GM18868 (cell line): ENCODE results near the gene PPP1R1C.

Source experiments
- ATAC-seq: cut with Tn5 transposase; IDR thresholded peaks from one replicate; pipeline ENCODE4 v1.9.1; 2021; ENCODE audit warnings: mild to moderate bottlenecking, moderate library complexity; ENCODE audit not compliant: unreplicated experiment

Gene PPP1R1C

DNA sequence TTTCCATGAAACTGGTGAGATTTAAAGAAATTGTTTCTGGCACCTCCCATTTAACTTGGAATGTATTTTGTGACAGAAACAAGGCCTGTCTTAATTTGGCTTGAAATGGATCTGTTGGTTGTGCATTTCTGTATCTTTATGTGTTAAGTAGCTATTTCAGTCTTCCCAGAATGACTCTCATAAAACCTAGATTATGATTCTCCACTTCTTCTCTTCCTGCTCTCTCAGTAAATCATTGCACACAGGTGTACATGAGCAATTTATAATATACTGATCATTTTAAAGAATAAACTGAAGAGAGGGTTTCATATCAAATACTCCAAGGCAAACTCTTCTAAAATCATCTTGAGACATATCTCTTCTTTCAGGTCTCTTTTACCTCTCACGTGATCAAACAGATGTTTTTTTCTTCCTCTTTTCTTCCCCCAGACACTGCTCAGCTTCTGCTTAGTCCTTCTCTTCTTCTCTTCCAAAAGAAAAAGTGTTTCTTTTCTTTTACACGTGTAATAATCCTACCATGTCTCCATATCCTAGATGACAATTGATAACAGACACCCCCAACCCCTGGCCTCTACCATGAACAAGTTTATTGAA, 112.0 kb downstream of the PPP1R1C start:
- no peak for ATAC-seq

DNA sequence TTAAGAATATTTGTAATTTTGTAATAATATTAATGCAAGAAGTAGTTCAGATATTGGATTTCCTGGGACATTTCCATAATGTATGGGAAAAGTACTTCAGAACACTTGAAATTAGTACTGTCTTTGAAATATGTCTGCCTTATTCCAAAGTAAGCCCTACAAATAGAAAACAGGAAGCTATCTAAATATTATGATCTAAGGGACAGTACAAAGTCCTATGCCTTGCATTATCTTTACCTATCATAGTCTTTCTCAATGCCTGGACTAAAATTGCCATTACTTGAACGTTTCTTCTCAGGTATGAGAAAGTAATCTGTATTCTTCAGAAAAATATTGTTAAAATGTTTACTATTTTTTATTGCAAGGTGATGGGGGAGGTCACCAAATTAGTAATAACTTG, 113.0 kb downstream of the PPP1R1C start:
- no peak for ATAC-seq

DNA sequence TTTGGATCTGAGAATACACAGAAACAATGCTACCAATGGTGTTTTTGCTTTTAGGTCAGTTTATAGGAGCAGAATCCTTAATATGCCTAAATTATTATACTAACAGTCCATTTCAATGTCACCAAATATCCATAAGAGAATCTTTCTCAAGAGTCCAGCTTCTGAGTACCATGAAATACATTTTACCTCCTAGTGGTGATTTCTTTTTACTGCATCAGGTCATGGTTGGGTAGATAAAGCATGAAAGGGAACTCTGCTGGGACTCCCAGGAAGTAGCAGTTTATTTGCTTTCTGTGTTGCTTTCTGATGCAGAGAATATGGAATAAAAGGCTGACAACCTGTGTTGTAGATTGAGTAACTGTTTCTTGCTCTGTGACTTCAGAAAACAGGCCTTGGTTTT, 115.6 kb downstream of the PPP1R1C start:
- peak; percentile 73 for ATAC-seq

DNA sequence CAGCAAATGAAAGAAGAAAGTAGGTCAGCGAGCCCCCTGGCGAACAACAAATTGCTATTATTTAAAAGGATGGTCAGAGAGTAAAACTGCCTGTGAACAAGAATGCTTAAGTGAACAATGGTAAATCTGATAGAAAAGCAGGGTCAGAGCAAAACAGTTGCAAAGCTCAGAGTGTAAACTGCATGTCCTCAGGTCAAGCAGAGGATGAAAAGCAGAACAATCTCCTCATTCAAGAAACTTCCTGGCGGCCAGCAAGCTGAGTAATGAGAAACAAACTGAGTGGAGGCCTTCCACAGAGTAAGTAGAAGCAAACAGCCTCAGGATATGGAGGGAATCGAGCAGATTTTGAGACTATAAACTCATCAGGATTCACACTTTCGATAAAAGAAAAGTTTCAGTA, 117.9 kb downstream of the PPP1R1C start:
- ATAC-seq: no peak

DNA sequence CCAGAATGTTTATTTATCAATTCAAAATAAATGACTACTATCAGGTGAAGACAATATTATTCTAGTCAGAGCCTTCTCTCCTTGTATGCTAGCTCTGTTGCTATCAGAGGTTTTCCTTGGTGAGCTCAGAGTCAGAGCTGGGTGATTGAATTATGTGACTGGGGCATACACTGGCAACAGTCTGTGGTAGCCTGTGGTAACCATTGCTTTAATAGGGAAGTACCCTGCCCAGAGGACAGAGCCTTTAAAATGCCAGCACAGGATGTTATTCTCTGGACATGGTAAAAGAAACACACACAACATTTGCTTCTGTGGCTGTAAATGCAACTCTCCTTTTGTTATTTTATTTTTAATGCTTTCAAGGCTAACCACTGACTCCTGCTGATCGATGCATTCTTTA, 124.7 kb downstream of the PPP1R1C start:
- no peak for ATAC-seq

DNA sequence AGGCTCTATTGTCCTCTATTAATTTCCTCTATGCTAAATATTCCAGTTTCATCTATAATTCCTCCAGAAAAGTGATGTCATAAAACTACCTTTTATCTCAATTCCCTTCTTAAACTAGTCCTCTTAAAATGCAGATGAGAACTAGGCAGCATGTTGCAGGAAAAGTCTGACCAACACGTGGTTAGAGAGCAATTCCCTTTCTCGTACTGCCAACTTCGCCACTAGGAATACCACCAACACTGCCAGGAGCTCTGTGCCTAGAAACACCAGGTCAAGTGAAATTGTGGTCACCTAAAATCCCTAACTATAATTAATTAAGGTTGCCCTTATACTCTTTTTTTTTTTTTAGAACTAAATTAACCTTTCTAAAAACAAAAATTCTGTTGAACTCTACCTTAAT, 127.7 kb downstream of the PPP1R1C start:
- ATAC-seq: no peak

DNA sequence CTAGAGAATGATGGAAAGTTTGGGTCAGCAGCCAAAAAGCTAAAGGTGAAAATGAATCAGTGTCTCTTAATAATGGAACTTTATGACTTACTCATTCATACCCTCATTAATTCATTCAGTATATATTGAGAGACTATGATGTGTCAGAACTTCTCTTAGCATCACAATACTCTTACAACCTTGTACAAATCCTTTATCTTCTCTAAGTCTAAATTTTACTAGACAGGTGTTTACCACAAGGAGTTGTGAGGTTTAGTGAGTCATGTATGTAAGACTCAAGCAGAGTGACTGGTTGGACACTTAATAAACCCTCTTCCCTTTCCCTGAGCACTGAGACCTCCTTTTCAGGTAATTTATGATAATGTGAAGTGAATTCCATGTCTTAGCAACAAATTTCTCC, 129.6 kb downstream of the PPP1R1C start:
- no peak for ATAC-seq

DNA sequence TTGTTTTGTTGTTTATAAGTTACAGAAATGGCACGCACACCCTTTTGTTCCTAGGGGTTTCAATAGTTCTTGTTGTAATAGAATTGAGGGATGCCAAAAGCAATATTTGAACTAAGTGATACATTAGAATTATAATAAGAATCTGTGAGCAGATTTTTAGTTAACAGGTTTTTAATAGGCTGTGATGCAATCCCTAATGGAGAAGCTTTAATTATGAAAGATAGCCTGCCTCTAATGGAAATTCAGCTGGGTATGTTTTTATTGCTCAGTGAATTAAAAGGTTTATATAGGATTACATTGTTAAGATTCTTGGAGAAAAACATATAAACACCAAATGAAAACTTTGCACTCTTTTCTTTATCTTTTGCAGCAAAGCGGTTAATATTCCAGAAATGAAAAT, 131.1 kb downstream of the PPP1R1C start:
- no peak for ATAC-seq

DNA sequence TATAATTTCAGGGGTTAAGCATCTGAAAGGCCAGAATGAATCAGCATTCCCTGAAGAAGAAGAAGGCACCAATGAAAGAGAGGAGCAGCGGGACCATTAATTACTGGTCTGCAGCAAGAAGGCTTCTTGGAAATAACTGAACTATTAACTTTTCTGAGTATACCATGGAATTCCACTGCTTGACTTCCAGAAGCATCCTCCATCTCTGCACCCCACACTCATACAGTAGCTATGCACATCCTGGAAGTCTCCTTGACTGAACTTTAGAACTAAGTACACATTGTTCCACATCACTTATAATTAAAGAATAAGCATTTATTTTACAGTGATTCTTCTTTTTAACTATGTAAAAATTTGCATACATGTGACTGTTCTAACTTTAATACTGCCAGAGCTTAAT, 131.5 kb downstream of the PPP1R1C start:
- ATAC-seq: no peak

DNA sequence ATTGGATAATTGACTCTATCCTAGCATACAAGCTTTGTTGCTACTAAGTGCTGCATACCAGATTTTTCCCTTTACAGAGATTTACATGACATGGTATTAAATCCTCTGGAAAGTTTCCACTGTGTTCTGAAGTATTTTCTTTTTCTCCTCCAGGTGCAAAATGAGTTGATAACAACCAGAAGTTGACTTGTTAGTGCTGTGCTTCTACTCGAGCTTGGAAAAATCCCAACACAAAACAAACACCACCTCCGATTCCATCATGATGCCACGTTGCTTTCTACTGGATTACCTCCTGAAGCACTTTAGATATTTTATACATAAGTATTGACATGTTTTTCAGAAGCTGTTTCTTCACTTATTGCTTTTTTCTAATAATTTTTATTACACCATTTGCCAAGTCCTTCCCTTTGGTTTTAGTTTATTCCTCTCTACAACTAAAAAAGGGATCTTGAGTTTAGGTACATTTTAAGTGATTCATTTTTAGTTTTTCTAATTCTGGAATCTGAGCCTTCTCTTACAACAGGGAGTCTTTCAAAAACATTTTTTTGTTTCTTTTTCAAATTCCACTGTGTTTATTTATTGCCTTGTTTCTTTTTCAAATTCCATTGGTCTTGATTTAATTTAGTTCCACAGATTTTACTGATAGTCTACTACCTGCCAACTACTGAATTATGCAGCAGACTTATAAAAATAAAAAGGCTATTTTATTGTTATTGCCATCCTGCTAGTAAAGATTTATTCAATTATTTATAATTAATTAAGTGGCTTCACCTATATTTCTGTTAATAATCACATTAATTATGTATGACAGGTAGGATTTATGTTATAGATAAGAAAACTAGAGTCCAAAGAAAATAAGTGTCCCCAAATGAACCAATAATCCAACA, 143.4 kb downstream of the PPP1R1C start:
- ATAC-seq: no peak

DNA sequence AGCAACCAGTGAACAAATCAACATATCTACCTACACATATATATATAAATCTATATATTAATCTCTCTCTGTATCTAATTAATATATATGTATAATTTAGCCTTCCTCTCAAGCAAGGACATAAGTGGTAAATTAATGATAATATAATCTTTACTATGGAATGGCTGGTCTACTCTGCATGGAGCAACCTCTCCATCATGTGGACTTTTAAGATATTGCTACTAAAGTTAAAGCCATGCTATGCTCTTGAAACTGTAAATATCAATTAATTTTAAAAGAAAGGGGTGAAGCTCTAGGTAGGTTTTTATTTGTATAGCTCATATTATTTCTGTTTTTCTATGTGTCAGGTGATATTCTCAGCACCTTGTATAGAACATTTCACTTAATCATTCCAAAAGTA, 147.0 kb downstream of the PPP1R1C start:
- no peak for ATAC-seq

DNA sequence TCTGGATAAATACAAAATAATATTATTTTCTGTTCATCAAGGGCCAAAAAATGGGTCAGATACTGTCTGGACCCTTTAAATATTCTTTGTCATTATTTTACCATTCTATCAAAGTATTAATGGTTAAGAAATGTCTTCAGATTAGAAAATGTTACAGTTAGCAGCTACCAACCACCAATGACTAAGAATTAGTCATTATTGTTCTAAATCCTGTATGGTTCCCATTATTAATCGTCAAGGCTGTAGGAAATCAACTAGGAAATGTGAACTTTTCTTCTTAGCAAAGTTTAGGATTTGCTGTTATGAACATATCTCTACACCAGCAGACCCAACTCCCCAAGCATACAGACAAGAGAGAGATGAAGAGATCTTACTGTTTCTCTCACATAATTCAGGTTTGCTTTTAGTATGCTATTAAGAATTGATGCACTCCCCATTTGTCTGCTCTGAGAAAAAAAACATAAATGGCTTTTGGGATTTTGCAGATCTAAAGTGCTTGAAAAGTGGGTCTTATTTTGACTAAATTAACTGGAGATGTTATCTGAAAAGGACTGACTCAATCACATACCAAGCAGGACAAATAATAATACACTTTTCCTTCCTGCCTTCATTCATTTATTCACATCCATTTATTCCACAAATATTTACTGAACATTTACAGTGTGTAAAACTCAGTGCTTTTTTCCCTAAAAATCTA, 147.7 kb downstream of the PPP1R1C start:
- no peak for ATAC-seq

DNA sequence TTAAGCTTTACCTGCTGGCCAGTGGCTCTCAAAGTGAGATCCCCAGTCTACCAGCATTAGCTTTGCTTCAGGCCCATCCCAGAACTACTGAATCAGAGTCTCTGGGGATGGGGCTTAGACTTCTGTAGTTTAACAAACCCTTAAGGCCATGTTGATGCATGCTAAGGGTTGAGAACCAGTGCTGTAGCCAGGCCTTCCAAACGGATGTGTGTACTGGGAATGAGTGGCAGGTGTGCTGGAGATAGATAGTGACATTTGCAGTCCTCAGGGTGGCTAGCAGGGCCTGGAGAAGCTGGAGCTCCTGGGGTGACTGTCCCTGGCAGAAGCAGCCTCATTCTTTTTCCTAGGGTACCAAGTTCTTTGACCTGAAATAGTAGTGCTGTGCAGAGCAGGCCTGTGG, 148.5 kb downstream of the PPP1R1C start:
- ATAC-seq: no peak

DNA sequence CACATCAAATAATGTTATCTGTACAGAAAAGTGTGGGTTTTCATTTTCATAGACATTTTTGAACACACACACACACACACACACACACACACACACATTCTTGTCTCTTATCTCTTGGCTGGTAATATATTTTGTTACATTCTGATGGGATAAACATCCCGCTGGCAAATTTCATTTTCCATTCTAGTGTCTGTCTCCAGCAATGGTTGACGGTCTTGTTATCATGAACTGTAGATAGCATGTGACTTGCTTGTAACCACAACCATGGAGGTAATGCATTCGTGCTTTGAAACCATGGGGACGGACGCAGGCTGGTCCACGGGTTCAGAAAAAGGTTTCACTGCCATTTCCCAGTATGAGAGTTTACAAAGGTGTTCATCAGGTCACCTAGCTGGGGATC, 156.4 kb downstream of the PPP1R1C start:
- ATAC-seq: no peak

DNA sequence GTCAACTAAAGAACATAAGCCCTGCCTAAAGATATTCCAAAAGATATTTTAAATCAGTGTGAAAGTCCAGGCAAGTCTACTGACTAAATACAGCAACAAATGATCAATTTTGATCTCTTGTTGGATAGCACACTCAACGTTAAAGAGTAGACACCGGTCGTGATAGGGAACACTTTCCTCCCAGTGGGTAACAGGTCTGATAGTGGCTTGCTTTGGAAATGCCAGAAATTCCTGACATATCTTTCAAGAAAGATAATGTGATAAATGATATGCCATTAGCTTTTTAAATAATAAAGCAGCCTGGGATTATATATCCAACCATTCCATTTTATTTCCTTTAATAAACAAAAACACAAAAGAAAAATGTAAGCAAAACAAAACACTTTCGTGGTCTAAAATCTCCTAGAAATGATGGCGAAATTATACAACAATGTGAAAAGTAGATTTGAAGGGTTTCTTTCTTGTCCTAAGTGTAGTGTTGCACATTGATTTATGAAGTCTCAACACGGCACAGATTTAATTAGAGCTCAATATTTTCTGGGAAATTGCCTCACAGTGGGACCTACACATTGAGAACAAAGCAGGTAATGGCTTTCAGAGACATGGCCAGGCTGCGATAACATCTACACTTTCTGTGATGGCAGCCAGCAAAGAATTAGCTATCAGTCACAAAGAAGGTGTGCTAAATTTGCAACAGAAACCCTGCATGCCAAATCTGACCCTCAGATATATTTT, 158.6 kb downstream of the PPP1R1C start:
- ATAC-seq: no peak

DNA sequence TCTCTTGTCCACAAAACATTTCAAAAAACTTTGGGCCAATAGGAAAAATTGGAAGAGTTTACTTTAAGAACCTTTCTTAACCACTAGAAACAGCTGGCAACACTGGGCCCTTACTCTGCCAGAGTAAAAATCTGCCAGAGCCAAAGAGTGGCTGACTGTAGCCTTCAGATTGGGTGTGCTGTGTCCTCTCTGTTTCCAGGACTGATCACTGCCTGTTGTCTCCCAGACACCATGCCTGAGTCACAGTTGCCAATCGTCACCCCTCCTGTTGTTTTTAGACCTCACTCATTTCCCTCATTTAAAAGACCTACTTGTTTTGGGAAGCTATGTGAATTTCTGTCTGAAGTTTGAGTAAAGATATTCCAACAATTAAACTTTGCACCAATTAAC, 159.1 kb downstream of the PPP1R1C start:
- no peak for ATAC-seq

DNA sequence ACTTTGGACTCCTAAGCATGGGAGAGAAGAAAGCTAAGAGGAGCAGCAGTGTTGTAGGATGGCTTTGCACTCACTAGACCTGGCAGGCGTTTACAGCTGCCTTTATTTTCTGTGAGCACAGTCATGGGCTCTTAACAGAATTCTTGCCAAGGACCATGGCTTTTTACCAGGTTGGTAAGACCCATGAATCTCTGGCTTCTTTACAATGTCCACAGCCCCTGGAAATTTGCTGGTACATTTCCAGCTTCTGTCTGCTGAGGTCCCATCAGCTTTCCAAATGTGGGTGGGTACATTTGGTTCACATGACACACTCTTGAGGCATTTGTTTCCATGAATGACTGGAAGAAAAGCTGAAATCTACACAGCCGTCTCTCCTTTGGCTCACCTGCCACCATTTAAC, 162.7 kb downstream of the PPP1R1C start:
- no peak for ATAC-seq

DNA sequence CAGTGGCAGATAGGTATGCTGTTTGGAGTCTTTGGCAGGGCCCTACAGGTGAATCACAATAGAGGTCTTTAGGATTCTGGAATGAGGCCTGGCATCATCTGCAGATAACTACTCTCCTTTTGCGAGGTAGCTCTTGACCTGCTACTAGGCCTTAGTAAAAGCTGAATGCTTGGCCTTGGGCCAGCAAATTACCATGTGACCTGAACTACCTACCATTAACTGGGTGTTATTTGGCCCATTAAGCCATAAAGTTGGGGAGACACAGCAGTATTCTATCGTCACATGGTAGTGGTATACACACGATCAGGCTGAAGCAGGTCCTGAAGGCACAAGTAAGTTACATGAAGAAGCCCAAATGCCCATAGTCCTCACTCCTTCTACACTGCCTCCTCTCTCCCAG, 178.2 kb downstream of the PPP1R1C start:
- no peak for ATAC-seq

DNA sequence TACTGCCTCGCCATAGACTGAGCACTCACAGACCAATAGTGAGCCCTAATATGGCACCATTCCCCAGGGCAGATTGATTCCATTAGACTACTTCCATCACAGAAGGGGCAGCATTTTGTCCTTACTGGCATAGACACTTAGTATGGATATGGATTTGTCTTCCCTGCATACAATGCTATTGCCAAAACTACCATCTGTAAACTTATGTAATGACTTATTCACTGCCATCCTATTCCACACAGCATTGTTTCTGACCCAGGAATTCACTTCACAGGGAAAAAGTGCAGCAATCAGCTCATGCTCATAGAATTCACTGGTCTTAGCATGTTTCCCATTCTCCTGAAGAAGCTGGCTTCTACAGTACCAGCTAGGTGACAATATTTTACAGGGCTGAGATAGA, 179.0 kb downstream of the PPP1R1C start:
- no peak for ATAC-seq

DNA sequence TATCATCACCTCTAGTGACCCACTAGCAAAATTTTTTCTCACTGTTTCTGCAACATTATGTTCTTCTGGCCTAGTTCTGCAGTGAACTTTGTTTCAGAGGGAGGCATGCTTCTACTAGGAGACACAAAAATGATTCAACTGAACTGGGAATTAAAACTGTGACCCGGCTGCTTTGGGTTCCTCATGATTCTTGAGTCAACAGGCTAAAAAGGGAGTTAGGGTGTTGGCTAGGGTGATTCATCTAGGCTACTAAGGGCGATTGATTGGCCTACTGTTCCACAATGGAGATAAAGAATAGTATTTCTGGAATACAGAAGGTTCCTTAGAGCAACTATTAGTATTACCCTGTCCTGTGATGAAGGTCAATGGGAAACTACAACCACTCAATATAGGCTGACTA, 179.5 kb downstream of the PPP1R1C start:
- ATAC-seq: no peak

DNA sequence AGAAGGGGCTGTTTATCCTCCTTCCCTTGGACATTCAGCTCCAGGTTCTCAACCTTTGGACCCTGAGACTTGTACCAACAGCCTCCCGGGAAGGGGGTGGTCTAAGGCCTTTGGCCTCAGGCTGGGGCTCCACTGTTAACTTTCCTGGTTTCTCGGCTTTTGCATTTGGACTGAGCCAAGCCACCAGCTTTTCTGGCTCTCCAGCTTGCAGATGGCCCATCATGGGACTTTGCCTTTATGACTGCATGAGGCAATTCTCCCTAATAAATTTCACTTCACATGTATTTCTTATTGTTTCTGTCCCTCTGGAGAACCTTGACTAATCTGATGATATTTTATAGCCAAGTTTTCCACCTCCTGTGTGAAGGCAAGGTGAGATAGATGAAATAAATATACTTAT, 180.8 kb downstream of the PPP1R1C start:
- no peak for ATAC-seq
